ENCODE results near the gene GLYATL1. TPM values are rescaled to one million over a fixed set of nuclear protein-coding genes. Genes with fewer than 3 reads are reported as not detected.
A peak's percentile ranks its signal among the peaks of the same experiment; 100 is the strongest.

GLYATL1 gene
- total and polyA plus RNA-seq, 2 of the 13 experiments (the other 11 are each of a cell fraction or from before 2014, with no cell fraction given): 0.17 TPM; not detected in 1

DNA sequence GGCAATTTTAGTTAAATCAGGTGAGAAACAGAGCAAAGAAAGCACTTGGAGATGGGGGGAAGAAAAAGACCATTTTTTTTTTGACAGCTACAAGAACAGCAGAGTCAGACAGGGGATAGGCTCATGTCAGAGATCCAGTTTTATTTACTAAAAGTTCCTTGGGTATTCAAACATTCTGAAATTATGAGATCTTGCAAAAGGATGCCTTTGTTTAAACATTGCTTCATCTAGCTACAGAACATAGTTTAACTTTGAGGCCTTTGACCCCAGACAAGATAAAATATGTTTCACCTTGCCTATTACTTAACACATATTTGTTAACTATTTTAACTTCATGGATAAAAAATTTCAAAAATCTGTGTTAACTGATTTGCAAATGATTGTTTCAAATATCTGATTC is 6.4 kb downstream of the GLYATL1 start:
- ATAC-seq (no peak), DNase-seq (ENCODE audit: low spot score) (peak; percentile 25), FAIRE-seq (no peak)
- Histone ChIP-seq H3K9ac (ENCODE audit: insufficient read depth, low read depth, low read length) (no peak overlapping the region), H2AFZ (ENCODE audit: low read length) (no peak overlapping the region), H3K4me1 (ENCODE audit: insufficient read depth, low read length) (peaks cover 21% of the 10 kb centered on the region), H3K27me3 (ENCODE audit: control insufficient read depth in 1 of 2, insufficient read depth in 2 of 2, low read length in 2 of 2) (no peaks in the 10 kb centered on the region), H4K20me1 (ENCODE audit: insufficient read depth, low read length) (no peaks in the 10 kb centered on the region), H3K9me3 (ENCODE audit: low read length) (no peaks in the 10 kb centered on the region), H3K36me3 (replicated peaks in 1 of 2; ENCODE audit: control insufficient read depth in 1 of 2, insufficient read depth in 2 of 2, low read length in 2 of 2) (no peaks in the 10 kb centered on the region), H3K4me3 (replicated peaks in 1 of 3; ENCODE audit: insufficient read depth in 1 of 3, low read depth in 2 of 3, low read length in 3 of 3) (no peak overlapping the region), H3K4me2 (ENCODE audit: low read depth, low read length) (no peak overlapping the region), H3K79me2 (ENCODE audit: insufficient read depth, low read length) (no peaks in the 10 kb centered on the region), H3K27ac (ENCODE audit: extremely low read length, insufficient read depth, low read length) (no peak overlapping the region)
- BruUV-seq (replicated peaks): no TSS peak
- in situ Hi-C loops (cut with HindIII; ENCODE audit: extremely low pct_ligation_motif_present, low pct_unique_long_range_greater_than_20kb) (no loop called here), intact Hi-C loops (cut with micrococcal nuclease; ENCODE audit: unreplicated experiment) (no loop called here)
- ChIA-PET POLR2A (no interaction called here), CTCF (ENCODE audit: low intra/inter-chr PET ratio, low total read pairs) (no interaction called here)
- TF ChIP-seq ZFP36L1 (CRISPR knock-in tag; IDR thresholded peaks at IDR 0.05) (no peak), EP300 (IDR thresholded peaks at IDR 0.05; ENCODE audit: low read depth in 2 of 2, low read length in 2 of 2) (peak in 1 of 2 experiments; percentile 44; a peak in 1 of 4 replicates), EP300 (CRISPR knock-in tag; IDR thresholded peaks at IDR 0.05; ENCODE audit: borderline replicate concordance) (no peak), CEBPB (IDR thresholded peaks at IDR 0.05; ENCODE audit: borderline replicate concordance, low read depth, low read length) (peak; percentile 78), RARA (CRISPR knock-in tag; IDR thresholded peaks at IDR 0.05) (0 out of 2 replicates have a peak, but pooled peaks have one; percentile 23), MYNN (CRISPR knock-in tag; IDR thresholded peaks at IDR 0.05; ENCODE audit: low read depth) (no peak), SOX6 (IDR thresholded peaks at IDR 0.05) (no peak), SOX6 (CRISPR knock-in tag; IDR thresholded peaks at IDR 0.05) (peak; percentile 38; the same call in 1 of the 2 replicates), SRSF1 (optimal IDR thresholded peaks at IDR 0.05; ENCODE audit: low read depth, low read length) (no peak), NCOA2 (CRISPR knock-in tag; IDR thresholded peaks at IDR 0.05) (peak; percentile 40; the same call in 1 of the 2 replicates), ZNF558 (CRISPR knock-in tag; IDR thresholded peaks at IDR 0.05; ENCODE audit: borderline replicate concordance) (no peak), ZNF577 (CRISPR knock-in tag; IDR thresholded peaks at IDR 0.05; ENCODE audit: borderline replicate concordance, low read depth) (no peak), HNRNPH1 (optimal IDR thresholded peaks at IDR 0.05; ENCODE audit: low read depth, low read length) (no peak), NR2F6 (IDR thresholded peaks at IDR 0.05) (peak; percentile 63), NR2F6 (CRISPR knock-in tag; IDR thresholded peaks at IDR 0.05) (0 out of 2 replicates have a peak, but pooled peaks have one; percentile 19), ZFX (CRISPR knock-in tag; IDR thresholded peaks at IDR 0.05; ENCODE audit: low read depth) (no peak), ZBTB8A (CRISPR knock-in tag; IDR thresholded peaks at IDR 0.05; ENCODE audit: borderline replicate concordance, low read depth) (no peak), SOX13 (IDR thresholded peaks at IDR 0.05) (no peak), SOX13 (CRISPR knock-in tag; conservative IDR thresholded peaks at IDR 0.05 in 1 of 2, IDR thresholded peaks at IDR 0.05 in 1 of 2) (peak in 1 of 2 experiments; percentile 38; a peak in 1 of 4 replicates)
- TF ChIP-seq, protein P1, sequence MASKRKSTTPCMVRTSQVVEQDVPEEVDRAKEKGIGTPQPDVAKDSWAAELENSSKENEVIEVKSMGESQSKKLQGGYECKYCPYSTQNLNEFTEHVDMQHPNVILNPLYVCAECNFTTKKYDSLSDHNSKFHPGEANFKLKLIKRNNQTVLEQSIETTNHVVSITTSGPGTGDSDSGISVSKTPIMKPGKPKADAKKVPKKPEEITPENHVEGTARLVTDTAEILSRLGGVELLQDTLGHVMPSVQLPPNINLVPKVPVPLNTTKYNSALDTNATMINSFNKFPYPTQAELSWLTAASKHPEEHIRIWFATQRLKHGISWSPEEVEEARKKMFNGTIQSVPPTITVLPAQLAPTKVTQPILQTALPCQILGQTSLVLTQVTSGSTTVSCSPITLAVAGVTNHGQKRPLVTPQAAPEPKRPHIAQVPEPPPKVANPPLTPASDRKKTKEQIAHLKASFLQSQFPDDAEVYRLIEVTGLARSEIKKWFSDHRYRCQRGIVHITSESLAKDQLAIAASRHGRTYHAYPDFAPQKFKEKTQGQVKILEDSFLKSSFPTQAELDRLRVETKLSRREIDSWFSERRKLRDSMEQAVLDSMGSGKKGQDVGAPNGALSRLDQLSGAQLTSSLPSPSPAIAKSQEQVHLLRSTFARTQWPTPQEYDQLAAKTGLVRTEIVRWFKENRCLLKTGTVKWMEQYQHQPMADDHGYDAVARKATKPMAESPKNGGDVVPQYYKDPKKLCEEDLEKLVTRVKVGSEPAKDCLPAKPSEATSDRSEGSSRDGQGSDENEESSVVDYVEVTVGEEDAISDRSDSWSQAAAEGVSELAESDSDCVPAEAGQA (IDR thresholded peaks at IDR 0.05; ENCODE audit: low read depth): no peak
- TF ChIP-seq, protein P1 (CRISPR knock-in tag; IDR thresholded peaks at IDR 0.05; ENCODE audit: borderline replicate concordance): no peak
